GM10266 (cell line): ENCODE measurements around the gene GFY.

Experiments used
- DNase-seq: peaks from one replicate; pipeline ENCODE4 v3.0.0; 2012; ENCODE audit errors: extremely low spot score
- TF ChIP-seq, protein P1 (sequence below): IDR thresholded peaks from 2 replicates; pipeline ENCODE4 v1.5.1; 2012; ENCODE audit warnings: mild to moderate bottlenecking, low read depth; ENCODE audit not compliant: control insufficient read depth, insufficient read depth; ENCODE audit errors: missing control alignments

GFY gene, protein sequence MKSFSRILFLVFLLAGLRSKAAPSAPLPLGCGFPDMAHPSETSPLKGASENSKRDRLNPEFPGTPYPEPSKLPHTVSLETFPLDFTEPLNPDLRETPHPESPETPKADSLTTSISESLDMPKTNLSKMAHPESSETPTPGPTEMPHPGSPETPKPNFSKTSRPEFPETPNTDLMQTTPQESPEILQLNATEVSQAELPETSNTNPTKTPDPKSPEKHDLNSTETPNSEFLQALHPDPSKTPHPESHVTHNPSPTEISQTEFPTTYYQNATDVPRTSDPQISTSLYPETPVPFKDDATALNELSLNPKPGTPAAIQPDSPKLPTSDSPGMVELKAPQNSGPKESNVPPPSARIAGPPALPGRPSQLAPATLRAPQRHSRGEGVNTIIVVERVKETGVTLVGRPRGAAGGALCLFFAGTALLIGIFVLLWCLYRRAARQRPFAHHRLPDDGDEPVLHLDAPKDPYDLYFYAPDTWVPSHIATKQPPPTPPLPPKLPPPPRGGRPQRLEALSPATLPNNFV

DNA sequence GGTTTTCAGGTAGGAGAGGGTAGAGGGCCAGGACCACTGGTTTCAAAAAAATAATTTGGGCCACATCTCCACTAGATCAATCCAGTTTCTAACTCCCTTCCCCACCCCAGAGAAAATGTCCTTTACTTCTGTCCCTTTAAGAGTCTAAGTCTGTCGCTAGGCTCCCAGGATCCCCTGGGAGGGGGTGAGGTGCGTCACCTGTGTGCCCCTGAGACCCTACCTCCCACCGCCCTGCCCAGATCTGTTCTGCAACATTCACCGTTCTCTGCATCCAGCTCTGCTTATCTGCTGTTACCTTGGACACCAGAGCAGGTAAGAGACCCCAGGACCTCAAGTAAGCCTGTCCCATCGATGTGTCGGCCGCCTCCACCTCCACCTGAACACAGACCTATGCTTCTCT, at the start of gene GFY:
Gene GFY (plus strand): TSS at position 211 of the 400 bp plus-strand sequence. CDS start 1,043 bp downstream, outside the sequence.
- TF ChIP-seq, protein P1, sequence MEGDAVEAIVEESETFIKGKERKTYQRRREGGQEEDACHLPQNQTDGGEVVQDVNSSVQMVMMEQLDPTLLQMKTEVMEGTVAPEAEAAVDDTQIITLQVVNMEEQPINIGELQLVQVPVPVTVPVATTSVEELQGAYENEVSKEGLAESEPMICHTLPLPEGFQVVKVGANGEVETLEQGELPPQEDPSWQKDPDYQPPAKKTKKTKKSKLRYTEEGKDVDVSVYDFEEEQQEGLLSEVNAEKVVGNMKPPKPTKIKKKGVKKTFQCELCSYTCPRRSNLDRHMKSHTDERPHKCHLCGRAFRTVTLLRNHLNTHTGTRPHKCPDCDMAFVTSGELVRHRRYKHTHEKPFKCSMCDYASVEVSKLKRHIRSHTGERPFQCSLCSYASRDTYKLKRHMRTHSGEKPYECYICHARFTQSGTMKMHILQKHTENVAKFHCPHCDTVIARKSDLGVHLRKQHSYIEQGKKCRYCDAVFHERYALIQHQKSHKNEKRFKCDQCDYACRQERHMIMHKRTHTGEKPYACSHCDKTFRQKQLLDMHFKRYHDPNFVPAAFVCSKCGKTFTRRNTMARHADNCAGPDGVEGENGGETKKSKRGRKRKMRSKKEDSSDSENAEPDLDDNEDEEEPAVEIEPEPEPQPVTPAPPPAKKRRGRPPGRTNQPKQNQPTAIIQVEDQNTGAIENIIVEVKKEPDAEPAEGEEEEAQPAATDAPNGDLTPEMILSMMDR = no peak

DNA sequence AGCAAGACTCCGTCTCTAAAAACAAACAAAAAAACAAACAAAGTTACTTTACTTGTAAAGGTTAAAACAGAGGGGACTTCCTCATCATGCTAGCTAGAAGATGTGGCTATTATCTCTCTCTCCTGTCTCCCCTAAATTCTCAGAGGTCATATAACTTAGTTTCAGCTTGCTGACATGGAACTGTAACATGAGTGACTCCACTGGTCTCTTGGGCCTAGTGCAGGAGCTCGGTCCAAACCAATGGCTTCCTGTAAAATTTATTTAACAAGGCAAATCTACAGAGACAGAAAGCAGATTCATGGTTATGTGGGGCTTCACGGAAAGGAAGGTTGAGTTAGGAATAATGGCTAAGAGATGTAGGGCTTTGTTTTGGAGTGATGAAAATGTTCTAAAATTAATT, 46.7 kb upstream of the GFY start:
- TF ChIP-seq, protein P1 = no peak

More for the DNA sequence above, at the start of gene GFY:
- no peak for DNase-seq

DNA sequence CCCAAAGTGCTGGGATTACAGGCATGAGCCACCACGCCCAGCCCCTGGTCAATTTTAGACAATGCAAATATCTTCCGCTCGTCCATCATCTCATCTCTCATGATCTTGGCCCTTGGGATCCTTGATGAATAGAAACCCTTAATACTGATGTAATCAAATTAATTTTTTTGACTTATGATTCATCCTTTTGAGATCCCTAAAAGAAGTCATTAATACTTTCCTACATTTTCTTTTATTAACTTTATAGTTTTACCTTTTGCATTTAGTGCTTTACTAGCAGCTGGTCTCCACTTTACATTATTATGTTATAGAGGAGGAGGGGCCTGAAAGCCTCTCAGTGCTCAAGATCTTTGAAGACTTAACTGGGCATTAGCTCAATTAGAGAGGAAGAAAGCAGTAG, 44.8 kb upstream of the GFY start:
- TF ChIP-seq, protein P1 = no peak
- no peak for DNase-seq

More for the DNA sequence above, 46.7 kb upstream of the GFY start:
- DNase-seq = no peak

DNA sequence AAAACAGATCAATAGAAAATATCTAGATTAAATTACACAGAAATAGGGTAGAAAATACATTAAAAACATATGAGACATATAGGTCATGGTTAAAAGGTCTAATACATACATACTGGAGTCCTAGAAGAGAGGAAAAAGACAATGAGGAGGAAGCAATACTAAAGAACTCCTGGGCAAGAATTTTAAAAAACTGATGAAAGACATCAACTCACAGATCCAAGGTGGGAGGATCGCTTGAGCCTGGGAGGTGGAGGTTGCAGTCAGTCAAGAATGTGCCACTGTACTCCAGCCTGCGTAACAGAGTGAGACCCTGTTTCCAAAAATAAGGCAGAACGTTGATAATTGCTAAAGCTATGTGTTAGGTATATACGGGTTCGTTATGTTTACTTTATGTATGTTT, 42.5 kb upstream of the GFY start:
- TF ChIP-seq, protein P1 = no peak
- no peak for DNase-seq

DNA sequence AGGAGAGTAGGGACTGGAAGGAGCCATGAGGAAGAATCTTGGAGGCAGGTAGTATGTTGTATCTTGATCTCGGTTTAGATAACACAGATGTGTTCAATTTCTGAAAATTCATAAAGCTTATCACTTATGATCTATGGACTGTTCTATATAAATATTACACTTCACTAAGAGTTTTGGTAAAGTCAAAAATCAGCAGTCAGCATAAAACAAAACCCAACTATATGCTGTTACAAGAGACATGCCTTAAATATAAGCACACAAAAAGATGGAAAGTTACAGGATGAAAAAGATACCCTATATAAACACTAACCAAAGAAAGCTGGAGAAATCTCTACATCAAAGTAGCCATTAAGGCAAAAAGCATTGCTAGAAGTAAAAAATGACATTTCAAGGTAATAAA, 41.6 kb upstream of the GFY start:
- DNase-seq = no peak
- TF ChIP-seq, protein P1 = no peak

DNA sequence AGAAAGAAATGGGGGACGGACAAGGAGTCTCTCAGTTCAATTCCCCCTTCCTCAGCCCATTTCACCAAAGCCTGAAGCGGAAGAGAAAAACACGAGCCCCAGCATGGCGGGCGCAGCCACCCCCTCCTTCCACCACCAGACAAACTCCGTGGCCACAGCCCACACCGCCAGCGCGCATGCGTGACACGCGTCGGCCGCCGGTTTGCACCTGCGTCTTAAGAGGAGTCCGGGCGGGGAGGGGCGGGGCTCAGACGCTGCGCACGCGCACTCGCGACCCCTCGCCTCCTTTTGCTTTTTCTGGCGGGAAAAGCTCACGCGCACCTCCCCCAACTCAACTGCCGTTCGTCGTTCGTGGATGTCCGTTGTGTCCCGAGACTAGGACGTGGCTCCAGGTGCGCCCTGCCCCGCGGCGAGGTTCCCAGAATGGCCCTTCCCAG, 37.2 kb upstream of the GFY start, which contains the start of gene KASH5:
Gene KASH5 (plus strand): TSS at position 314 of the 437 bp plus-strand sequence. CDS start 2,635 bp downstream, outside the sequence.
- TF ChIP-seq, protein P1 = no peak
- peak; percentile 89 for DNase-seq

DNA sequence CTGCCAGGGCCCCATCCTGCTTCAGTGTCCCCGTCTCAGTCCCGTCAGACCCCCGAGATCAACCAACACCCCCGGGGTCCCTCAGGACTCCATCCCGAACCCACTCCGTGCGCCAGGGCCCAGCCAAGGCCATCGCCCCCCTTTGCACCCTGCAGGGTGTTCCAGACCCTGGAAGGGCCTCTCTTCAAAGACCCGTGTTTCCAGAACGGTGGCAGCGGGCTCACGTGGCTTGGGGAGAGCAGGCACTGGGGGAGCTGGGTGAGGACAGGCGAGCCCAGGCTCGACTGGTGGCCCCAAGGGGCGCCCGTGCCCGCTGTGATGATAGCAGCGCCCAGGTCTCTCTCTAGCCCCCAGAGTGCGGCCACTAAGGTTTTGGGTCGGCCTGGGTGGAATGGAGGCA, 35.8 kb upstream of the GFY start:
- TF ChIP-seq, protein P1 = no peak
- DNase-seq = no peak
